COLO668 (cell line): ENCODE data around the gene CHMP4A.
"Not testable (repeated sequence)": the region's sequence is repeated elsewhere in the genome, so short reads cannot be mapped to it uniquely, and the experiment has no call there.

Source experiments
- DNase-seq: peaks from one replicate; lab custom pipeline; 2025; ENCODE audit not compliant: unreplicated experiment; lab: John Stamatoyannopoulos, UW

The CHMP4A gene

GRCh38 chr14:24226473-24226872, 13.2 kb upstream of the CHMP4A start:
- DNase-seq = no peak

DNA sequence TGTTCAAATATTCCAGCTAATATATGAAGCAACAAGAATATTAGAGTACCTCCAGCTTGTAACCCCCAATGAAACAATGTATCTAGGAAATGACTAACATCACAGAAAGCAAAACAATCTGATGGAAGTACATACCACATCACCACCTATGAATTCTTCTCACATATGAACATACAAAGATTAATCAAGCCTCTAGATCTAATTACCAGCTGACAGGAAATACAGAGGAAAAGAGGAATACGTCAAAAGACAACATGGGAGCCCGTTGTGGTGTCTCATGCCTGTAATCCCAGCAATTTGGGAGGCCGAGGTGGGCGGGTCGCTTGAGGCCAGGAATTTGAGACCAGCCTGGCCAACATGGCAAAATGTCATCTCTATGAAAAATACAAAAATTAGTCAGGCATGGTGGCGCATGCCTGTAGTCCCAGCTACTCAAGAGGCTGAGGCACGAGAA, 11.4 kb upstream of the CHMP4A start:
- no peak for DNase-seq

DNA sequence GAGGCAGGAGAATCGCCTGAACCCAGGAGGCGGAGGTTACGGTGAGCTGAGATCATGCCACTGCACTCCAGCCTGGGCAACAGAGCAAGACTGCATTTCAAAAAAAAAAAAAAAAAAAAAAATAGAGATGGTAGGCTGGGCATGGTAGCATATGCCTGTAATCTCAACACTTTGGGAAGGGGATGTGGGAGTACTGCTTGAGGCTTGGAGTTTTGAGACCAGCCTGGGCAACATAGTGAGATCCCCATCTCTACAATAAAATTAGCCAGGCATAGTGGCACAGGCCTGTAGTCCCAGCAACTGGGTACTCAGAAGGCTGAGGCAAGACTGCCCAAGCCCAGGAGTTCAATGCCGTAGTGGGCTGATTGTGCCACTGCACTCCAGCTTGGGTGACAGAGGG, 9.7 kb upstream of the CHMP4A start:
- DNase-seq = not testable (repeated sequence)

DNA sequence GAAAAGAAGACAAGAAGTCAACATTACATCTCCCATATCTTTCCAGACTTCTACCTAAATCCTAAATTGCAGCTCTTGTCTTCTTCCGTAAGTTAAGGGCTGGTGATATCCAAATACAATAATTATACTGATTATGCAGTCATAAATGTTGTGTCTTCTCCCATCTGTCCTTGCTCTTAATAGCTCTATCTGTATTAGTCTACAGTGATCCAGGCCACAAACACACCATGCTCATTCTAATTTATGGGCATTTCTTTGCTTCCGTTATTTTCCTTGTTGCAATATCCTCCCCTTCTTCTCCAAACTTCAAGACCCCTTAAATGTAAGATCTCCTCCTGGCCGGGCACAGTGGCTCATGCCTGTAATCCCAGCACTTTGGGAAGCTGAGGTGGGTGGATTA, 6.2 kb upstream of the CHMP4A start:
- no peak for DNase-seq

GRCh38 chr14:24219080-24219479, 5.8 kb upstream of the CHMP4A start:
- DNase-seq = no peak

GRCh38 chr14:24216876-24217275, 3.6 kb upstream of the CHMP4A start:
- DNase-seq = not testable (repeated sequence)

DNA sequence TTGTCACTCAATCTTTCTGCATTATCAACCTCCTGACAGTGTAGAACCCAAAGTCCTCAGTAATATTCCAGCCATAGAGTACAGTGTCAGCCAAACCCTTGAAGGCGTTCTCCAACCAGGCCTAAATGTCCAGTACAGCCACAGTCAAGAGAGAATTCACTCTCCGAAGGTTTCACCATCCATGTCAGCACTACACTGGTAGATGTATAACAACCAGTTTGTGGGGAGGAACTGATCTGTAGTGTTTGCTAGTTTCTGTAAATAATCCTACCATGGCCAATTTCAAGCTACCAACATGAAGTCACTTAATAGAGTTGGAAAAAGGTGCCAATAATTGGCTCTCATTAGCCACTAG, 3.0 kb upstream of the CHMP4A start:
- DNase-seq = no peak

DNA sequence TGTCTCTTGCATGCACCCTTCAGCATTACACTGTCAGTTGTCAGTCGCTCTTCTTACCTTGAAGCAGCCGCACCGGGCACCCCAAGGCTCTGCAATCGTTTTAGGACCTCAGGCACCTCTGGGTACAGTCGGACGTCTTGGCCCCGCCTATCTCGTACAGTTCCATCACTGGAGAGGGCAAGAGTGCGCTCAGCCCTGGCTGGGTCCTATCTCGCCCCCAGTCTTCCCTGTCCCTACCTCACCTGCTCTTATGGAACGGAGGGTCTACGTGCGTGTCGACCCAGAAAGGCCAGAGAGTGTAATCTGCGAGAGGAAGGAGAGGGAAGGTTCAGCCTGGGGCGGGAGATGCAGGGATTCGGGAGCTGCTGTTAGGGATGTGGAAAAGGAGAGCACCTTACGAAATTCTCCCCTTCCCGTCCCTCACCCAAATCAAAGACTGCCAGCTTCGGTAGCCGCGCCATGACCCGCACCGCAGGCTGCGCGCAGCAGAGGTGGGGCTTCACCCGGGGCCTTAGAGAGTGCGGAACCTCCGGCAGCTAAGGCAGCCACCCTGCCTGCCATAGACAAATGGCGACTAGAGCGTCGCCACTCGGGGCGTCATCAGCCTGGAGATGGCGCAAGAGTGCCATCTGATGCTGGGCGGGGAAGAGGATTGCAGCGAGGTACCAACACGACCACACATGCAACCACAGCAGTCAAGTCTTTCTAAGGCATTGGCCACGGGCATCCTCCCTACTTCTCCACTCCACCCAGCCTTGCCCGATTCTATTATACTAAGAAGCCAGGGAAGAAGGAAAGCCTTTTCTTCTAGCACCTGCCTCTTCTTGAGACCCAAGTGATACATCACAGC, 2.4 kb upstream of the CHMP4A start, which contains the start of gene MDP1:
Gene MDP1, minus strand, starts transcription at position 572 of the 850 bp plus-strand sequence. Its CDS starts 111 bp downstream, at position 461.
- peak; percentile 92 for DNase-seq

GRCh38 chr14:24213866-24214662, 776 bp upstream of the CHMP4A start:
- DNase-seq = no peak

DNA sequence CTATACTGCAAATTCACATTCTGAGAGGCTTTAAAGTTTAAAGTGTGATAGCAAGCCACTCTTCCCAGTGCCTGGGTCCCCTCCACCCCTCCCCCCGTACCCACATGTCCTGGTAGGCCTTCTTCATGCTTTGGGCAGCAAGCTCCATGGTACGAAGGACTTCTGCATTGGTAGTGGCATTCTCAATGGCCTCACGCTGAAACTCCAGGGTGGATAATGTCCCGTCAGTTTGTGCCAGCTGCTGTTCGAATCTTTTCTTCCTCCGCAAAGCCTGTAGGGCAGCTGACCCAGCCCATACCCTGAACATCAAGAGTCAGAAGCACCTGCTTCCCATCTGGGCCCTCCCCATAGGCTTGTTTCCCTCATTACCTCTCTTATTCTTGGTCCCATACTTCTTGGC, 2.0 kb downstream of the CHMP4A start:
- no peak for DNase-seq

DNA sequence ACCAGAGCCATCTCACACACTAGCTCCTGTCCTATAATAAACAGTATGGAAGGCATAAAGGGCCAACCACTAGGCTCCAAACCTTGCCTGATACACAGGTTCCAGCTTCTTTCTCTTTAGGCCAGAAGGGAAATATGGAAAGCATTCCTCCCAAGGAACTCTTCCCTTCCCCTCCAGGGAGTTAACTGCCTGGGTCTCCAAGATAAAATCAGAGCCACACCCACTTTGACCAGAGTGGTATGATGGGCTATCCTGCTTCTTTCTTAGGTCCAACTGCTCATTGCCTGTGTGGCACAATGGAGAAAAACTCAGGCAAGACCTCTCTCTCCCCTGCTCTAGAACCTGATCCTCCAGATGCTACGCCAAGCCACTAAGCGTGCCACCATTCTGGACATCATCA, 5.7 kb downstream of the CHMP4A start:
- no peak for DNase-seq

DNA sequence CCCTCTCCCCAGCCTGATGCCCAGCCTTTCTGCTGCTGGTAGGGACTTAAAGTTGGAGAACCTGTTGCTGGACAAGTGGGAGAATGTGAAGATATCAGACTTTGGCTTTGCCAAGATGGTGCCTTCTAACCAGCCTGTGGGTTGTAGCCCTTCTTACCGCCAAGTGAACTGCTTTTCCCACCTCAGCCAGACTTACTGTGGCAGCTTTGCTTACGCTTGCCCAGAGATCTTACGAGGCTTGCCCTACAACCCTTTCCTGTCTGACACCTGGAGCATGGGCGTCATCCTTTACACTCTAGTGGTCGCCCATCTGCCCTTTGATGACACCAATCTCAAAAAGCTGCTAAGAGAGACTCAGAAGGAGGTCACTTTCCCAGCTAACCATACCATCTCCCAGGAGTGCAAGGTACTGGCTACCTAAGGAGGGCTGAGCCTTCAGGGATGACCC, 6.2 kb downstream of the CHMP4A start:
- no peak for DNase-seq

DNA sequence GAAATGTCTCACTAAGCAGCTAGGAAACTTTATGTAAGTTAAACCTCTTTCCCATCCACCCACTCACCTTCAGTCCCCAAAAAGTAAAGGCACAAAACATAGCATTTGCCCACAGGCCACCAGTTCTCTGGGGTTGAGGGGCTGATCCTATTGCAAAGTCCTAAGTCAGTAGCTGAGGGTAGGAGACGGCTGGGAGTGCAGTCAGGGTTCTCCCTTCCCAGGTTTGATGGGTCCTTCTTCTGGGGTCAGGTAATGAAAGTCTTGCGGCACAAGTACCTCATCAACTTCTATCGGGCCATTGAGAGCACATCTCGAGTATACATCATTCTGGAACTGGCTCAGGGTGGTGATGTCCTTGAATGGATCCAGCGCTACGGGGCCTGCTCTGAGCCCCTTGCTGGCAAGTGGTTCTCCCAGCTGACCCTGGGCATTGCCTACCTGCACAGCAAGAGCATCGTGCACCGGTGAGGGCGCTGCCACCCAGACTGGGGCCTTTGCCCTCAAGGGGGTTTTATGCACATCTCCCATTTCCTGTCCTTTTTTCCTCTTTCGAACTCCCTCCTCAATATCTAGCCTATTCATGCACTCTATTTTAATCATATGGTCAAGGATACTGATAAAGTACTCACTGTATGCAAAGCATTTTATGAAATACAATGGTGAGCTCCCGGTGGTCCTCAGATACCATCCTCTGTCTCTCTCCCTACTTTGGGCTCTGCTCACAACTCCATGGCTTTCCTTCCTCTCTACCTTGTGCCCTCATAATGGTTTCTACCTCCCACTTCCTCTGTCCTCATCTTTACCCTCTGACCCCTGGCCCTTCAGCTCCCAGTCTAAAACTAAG, 6.8 kb downstream of the CHMP4A start:
- DNase-seq = no peak

DNA sequence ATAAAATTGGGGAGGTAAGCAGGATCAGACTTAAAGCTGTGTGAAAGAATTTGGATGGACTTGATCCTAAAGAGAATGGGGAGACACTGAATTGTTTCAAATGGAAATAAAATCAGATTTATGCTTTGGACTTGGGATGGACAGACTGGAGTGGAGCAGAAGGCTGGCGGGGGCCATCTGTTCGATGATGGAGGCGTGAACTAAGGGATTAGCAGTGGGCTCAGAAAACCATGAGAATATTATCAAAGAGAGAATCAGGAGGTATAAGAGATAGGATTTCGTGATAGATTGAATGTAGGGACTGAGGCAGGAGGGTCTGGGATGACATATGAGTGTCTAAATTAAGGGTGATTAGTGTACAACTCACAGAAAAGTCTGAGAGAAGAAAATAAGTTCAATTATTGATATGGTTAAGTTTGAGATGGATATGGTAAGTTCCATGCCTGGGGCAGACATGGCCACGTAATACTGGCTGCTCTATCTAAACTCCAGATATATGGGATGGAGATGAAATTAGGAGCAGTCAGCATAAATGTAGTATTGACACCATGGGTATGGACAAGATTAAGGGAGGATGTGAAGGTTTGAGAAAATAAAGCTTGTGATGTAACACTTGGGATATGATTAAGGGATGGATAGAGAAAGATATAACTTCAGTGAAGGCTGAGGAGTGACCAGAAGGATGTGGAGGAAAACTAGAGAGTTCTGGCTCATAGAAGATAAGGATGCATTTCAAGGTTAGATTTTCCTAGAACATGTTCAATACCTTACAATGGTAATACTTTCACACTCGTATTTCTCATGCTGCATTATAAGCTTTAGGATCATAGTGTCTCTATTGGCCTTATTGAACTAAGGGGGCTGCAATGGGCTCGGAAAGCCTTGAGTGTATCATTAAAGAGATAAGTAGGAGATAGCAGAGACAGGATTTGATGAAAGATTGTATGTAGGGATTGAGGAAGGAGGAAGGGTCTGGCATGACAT, 8.8 kb downstream of the CHMP4A start:
- DNase-seq = no peak

DNA sequence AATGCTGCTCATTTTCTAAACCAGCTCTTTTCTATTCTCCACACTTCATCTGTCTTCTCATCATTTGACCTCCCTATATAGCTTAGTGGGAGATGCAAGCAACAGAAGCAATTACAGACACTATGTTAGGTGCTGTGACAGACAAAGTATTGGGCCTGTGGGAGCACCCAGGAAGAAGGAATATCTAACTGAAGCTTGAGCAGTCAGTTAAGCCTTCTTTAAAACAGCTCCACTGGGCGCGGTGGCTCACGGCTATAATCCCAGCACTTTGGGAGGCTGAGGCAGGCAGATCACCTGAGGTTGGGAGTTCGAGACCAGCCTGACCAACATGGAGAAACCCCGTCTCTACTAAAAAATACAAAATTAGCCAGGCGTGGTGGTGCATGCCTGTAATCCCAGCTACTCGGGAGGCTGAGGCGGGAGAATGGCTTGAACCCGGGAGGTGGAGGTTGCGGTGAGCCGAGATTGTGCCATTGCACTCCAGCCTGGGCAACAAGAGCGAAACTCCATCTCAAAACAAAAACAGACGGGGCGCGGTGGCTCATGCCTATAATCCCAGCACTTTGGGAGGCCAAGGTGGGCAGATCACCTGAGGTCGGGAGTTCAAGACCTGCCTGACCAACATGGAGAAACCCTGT, 9.9 kb downstream of the CHMP4A start:
- DNase-seq = not testable (repeated sequence)

DNA sequence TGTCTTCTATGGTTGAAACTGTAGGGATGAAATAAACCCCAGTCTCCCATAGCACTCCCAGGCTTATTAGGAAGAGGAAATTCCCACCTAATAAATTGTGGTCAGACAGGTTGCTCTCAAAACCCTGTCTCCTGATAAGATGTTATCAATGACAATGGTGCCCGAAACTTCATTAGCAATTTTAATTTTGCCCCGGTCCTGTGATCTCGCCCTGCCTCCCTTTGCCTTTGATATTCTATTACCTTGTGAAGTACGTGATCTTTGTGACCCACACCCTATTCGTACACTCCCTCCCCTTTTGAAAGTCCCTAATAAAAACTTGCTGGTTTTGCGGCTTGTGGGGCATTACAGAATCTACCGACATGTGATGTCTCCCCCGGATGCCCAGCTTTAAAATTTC, 10.8 kb downstream of the CHMP4A start:
- DNase-seq = not testable (repeated sequence)

DNA sequence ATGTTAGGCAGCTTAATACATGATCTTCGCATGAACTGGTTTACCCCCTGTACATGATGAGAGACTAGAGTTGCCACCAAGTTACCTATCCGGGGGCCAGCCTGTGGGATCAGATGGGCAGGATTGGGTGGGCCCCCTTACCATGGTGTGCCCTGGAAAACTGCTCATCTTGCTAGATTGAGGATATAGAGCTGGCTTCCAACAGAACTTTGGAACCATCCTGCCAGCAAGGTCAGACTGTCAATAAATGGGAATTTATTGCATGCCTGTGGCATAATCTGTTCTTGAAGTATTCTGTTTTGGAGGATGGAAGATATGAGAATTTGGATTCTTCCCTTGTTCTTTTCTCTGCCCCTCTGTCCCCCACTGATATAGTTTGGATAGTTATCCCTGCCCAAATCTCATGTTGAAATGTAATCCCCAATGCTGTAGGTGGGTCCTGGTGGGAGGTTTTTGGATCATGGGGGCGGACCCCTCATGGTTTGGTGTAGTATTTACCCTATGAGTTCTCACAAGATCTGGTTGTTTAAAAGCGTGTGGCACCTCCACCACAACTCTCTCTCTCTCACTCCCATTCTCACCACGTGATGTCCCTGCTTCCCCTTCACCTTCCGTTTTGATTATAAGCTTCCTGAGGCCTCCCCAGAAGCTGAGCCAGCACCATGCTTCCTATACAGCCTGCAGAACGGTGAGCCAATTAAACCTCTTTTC, 14.3 kb downstream of the CHMP4A start:
- DNase-seq = no peak

- DNase-seq = no peak
Observed at GRCh38 chr14:24197056-24197450, 16.2 kb downstream of the CHMP4A start.
